Mesodermal cell (in vitro differentiated cells): ENCODE measurements around the gene NR4A1.

Experiments used
- H3K27ac ChIP-seq: 2 replicates; pipeline ENCODE4 v1.7.0; 2013; ENCODE audit warnings: mild to moderate bottlenecking, low read depth, low read length, moderate library complexity; ENCODE audit not compliant: severe bottlenecking
- H3K36me3 ChIP-seq: 2 replicates; pipeline ENCODE4 v1.7.1; 2013; ENCODE audit warnings: mild to moderate bottlenecking, low read length, moderate library complexity; ENCODE audit not compliant: control insufficient read depth, insufficient read depth
- H3K4me1 ChIP-seq: one replicate; pipeline ENCODE4 v1.7.1; 2013; ENCODE audit warnings: mild to moderate bottlenecking, low read length; ENCODE audit not compliant: insufficient read depth, control insufficient read depth, poor library complexity, severe bottlenecking
- H3K4me3 ChIP-seq: 2 replicates; pipeline ENCODE4 v1.7.0; 2013; ENCODE audit warnings: low read length, control low read depth, mild to moderate bottlenecking; ENCODE audit not compliant: insufficient read depth, poor library complexity, severe bottlenecking; ENCODE audit errors: extremely low read depth
- H3K9me3 ChIP-seq: 2 replicates; pipeline ENCODE4 v1.7.1; 2013; ENCODE audit warnings: mild to moderate bottlenecking, low read length, moderate library complexity; ENCODE audit not compliant: control insufficient read depth
- WGBS, 2 experiments: methylation state at CpG; one replicate each; pipeline ENCODE4 v1.1.5; 2013; ENCODE audit warnings: missing lambda C conversion rate in 2 of 2; ENCODE audit not compliant: insufficient coverage in 2 of 2; 5-methylcytosine and 5-hydroxymethylcytosine counted together

NR4A1 gene

DNA sequence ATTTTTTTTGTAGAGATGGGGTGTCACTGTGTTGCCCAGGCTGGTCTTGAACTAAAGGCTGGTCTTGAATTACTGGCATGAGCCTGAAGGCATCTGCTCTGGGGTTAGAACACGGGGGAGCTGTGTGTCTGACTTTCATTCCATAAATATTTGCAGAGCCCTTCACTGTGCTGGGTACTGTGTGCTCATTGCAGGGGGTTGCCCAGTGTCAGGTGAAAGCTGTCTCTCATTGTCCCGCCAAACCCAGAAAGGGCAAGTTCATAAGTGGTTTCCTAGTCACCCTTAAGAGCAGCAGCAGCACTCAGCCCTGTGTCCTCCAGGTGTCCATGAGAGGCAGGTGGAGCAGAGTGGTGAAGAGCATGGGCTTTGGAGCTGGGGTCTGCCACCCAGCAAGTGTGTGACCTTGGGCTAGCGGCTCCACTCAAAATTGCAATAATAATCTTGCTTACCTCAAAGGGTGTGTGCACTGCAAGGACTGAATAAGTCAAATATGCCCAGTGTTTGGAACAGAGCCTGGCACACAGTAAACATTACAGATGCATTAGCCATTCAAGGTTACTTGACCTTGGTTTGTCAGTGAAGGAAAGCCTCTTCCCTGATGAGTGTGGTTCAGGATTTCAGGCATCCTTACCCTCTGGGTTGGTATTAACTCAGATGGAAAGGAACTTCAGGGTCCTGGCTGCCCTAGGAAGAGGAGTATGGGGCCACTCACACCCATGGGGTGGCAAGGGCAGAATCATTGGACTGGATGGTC is 23.9 kb downstream of the NR4A1 start:
- Histone ChIP-seq H3K9me3 (no peaks in the 10 kb centered on the region), H3K4me3 (no peak overlapping the region), H3K36me3 (peaks cover 75% of the 10 kb centered on the region), H3K4me1 (peaks cover 10% of the 10 kb centered on the region), H3K27ac (no peak overlapping the region)
- 91 to 92% methylated on average over 3 of the region's 3 CpGs for WGBS, 2 experiments

DNA sequence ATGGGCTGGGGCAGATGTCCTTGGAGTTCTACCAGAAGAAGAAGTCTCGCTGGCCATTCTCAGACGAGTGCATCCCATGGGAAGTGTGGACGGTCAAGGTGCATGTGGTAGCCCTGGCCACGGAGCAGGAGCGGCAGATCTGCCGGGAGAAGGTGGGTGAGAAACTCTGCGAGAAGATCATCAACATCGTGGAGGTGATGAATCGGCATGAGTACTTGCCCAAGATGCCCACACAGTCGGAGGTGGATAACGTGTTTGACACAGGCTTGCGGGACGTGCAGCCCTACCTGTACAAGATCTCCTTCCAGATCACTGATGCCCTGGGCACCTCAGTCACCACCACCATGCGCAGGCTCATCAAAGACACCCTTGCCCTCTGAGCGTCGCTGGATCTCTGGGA is 25.6 kb downstream of the NR4A1 start:
- Histone ChIP-seq H3K36me3 (peaks cover 67% of the 10 kb centered on the region), H3K4me3 (no peak overlapping the region), H3K4me1 (peaks cover 10% of the 10 kb centered on the region), H3K27ac (no peak overlapping the region), H3K9me3 (no peaks in the 10 kb centered on the region)
- WGBS, 2 experiments = 93 to 99% methylated on average over 16 of the region's 16 CpGs

DNA sequence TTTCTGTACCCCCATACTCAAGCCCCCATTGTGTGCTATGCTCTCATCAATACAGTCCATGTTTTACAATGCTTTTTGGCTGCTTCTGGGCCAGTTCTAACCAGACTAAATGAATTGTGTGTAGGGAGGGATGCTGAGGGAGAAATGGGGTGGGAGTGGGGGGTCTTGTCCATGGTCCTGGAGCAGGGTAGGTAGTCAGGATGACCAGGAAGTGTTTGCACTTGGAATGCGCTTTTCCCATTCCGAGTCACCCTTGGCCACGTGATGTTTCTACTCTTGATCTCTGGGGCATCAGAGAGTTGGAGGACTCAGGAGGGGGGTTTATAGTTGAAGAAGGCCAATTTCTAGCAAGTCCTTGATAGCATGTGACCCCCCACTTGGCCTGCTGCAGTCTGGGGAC is 27.0 kb downstream of the NR4A1 start:
- 88 to 100% methylated on average over 2 to 3 of the region's 3 CpGs for WGBS, 2 experiments
- Histone ChIP-seq H3K4me1 (peaks cover 19% of the 10 kb centered on the region), H3K36me3 (peaks cover 52% of the 10 kb centered on the region), H3K27ac (no peak overlapping the region), H3K4me3 (no peak overlapping the region), H3K9me3 (no peaks in the 10 kb centered on the region)

DNA sequence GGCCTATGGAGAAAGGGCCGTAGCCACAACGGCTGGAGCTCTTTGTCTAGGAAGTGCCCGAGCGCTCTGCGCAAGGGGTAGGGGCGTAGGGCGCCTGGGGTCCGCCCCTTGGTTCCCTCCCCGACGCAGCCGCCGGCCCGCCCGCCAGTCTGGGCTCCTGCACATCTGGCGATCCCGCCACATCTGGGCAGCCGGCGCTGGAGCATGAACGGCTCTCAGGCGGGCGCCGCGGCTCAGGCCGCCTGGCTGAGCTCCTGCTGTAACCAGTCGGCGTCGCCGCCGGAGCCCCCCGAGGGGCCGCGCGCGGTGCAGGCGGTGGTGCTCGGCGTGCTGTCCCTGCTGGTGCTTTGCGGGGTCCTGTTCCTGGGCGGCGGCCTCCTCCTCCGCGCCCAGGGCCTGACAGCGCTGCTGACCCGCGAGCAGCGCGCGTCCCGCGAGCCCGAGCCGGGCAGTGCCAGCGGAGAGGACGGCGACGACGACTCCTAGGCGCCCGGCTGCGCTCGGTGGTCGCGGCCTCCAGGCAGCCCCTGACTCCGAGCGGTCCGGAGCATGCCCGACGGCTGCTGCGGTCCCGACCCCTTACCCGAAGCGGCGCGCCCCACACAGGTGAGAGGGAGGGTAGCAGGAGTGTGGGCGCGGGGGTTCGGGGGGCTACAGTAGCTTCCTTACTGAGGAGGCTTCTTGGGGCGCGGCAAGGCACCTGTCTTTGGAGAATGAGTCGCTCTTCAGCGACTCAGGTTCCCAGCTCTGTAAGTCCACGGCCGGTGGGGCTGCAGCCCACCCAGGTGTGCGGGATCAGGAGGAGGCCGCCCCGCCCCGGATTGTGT is 28.5 kb downstream of the NR4A1 start, which contains the start of gene SMIM41:
SMIM41 (plus strand) TSS at position 129 of the 827 bp plus-strand sequence; CDS start at position 205, 76 bp downstream.
- Histone ChIP-seq H3K4me3 (no peak within 1 kb of the TSS), H3K4me1 (peaks cover 19% of the 10 kb centered on the region), H3K27ac (no peak within 1 kb of the TSS), H3K36me3 (peaks cover 38% of the 10 kb centered on the region), H3K9me3 (no peaks in the 10 kb centered on the region)
- 97% methylated on average over 52 to 76 of the region's 87 CpGs for WGBS, 2 experiments

DNA sequence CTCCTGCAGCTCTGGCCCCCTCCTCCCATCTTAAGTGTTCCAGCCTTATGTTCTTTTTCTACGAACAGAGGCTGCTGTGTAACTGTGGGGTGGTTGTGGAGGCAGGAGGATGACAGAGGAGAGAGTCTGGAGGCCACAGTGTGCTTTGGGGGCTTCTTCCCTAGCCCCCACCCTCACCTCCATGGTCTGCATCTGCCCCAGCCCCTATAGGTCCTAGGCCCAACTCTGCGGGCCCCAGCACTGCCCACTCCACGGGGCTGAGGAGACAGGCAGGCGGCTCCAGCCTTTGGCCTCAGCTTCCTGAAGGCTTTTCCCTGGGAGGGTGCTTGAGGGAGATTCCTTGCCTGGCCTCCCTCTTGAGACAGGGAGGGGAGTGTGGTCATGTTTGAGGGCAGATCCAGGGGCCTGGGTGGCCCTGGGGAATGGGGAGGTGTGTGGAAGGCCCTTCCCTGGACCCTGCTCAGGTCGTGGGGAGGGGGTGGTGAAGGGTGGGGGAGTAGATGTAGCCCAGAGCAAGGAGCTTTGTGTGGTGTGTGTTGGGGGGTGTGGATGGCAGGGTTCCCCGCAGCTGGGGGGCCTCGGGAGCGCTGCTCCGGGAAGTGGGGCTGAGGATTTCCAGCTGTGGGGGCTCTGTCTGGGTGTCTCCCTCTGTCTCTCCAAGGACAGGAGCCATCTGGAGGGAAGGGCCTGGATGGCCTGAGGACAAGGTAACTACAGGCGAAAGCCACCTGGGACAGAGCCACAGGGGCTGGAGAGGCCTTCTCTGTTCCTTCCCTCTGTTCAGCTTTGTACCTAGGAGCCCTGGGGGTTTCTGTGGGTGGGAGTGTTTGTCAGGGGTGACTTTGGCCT is 29.4 kb downstream of the NR4A1 start:
- no peaks in the 10 kb centered on the region for H3K9me3 ChIP-seq
- peaks cover 30% of the 10 kb centered on the region for H3K36me3 ChIP-seq
- H3K27ac ChIP-seq = no peak overlapping the region
- peaks cover 19% of the 10 kb centered on the region for H3K4me1 ChIP-seq
- H3K4me3 ChIP-seq = no peak overlapping the region
- WGBS, 2 experiments = 82 to 94% methylated on average over 5 to 7 of the region's 10 CpGs

DNA sequence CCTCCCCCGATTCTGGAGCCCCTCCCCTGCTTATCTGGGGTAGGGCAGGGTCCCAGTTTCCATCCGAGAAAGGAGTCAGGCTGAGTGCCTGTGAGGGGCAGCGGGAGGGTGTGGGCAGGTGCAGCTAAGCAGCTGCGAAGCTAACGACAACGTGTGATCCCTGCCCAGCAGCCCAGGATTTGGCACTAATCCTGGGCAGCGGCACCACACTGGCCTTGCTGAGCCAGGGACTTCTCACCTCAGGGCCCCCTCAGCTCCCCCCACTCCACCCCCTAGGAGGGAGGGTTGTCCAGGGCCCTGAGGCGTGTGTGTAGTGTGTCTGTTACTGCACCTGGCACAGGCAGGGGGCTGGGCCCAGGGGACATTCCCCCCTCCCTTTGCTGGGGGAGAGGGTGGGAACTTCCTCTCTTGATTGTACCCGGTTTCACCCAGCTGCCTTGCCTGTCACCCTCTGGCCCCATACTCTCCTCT is 30.1 kb downstream of the NR4A1 start:
- H3K4me3 ChIP-seq = no peak overlapping the region
- H3K9me3 ChIP-seq = no peaks in the 10 kb centered on the region
- H3K4me1 ChIP-seq = peaks cover 19% of the 10 kb centered on the region
- no peak overlapping the region for H3K27ac ChIP-seq
- WGBS, 2 experiments = 58 to 74% methylated on average over 4 to 6 of the region's 9 CpGs
- peaks cover 23% of the 10 kb centered on the region for H3K36me3 ChIP-seq

DNA sequence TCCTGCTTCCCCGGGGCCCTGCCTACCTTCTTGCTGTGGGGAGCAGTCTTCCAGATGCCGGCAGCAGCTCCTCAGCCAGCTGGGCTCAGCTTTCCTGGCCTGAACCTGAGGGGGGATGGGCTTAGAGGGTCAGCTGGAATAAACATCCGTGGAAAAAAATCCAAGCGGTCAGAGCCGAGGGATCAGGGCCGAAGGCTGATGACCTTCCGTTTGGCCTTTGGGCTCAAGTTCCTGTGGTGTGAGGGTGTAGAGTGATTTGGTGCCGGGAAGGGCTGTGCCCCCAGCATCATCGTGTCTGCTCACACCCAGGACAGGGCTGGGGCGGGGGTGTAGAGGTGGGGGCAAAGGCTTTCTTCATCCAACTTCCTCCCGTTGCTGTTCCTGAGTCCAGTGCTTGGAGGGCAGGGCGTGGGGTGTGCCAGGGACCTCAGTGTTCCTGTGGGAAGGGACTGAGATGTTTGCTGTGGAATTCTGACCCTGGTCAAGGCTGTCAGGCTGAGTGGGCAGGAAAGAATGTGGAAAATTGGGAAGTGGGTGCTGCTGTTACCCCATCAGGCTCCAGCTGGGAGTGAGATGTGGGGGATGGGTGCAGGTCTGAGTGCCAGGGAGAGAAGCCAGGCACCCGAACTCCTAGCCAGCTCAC is 30.9 kb downstream of the NR4A1 start:
- H3K4me1 ChIP-seq = peaks cover 19% of the 10 kb centered on the region
- WGBS, 2 experiments = 63 to 64% methylated on average over 7 to 8 of the region's 13 CpGs
- H3K4me3 ChIP-seq = no peak overlapping the region
- H3K36me3 ChIP-seq = peaks cover 15% of the 10 kb centered on the region
- H3K9me3 ChIP-seq = no peaks in the 10 kb centered on the region
- H3K27ac ChIP-seq = peak overlapping the region; percentile 62

DNA sequence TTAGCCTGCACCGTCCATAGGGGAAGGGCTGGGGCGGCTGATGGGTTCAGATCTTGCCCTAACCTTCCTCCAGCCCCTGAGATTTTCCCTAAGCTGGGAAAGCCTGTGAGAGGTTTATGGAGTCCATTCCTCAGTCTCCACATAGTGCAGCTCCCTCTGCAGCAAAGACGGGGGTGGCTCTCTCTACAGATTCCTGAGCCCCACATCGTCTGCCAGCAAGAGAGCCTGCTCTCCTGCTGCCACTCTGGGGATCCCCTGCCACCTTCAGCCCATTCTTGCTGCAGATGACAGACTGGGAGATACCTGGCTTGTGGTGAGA is 31.4 kb downstream of the NR4A1 start:
- 81 to 85% methylated on average over 3 to 4 of the region's 4 CpGs for WGBS, 2 experiments
- H3K27ac ChIP-seq = peak overlapping the region; percentile 62
- H3K36me3 ChIP-seq = peaks cover 11% of the 10 kb centered on the region
- H3K9me3 ChIP-seq = no peaks in the 10 kb centered on the region
- no peak overlapping the region for H3K4me3 ChIP-seq
- peaks cover 19% of the 10 kb centered on the region for H3K4me1 ChIP-seq

DNA sequence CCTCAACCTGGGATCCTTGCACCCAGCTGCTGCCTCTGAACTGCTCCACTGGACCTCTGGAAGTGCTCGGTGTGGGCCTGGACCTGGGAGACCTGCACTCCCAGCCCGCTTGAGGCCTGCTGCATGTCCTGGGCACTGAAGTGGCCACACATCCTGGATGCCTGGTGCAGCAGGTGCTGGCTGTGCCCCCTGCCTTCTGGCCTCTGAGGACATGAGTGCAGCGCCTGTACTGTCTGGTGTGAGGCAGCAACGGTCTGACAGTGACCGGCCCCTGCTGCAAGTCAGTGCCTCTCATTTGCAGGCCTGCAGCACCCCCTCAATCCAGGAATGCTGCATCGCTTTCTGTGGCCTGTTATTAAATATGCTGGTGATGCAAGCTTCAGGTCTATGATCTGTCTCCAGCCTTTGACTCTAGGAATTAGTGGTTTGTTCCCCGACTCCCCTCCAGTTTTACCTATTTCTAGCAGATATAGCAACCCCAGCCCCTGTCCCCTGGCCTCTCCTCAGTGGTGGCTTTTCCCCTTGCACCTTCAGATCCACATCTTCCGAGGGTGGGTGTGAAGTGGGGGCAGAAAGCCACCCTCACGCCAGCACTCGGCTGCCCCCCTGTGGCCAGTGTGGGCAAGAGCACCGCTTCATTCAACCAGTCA is 31.9 kb downstream of the NR4A1 start:
- Histone ChIP-seq H3K36me3 (peaks cover 6% of the 10 kb centered on the region), H3K4me3 (no peak overlapping the region), H3K9me3 (no peaks in the 10 kb centered on the region), H3K27ac (no peak overlapping the region), H3K4me1 (peaks cover 19% of the 10 kb centered on the region)
- 50 to 85% methylated on average over 5 to 9 of the region's 11 CpGs for WGBS, 2 experiments

DNA sequence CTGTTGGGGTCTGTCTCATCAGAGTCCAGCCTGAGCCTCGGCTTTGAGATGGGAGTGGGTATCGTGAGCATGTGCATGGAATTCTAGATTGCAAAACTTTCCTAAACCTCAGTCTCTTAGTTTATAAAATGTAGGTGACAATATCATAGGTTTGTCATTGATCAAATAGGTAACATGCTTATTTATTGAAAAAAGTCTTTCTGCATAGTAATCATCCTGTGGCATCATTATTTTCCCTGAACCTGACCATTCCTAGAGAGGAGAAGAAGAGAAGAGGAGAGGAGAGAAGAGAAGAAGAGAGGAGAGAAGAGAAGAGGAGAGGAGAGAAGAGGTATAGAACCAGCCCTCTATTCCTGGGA is 32.4 kb downstream of the NR4A1 start:
- H3K36me3 ChIP-seq = peaks cover 2% of the 10 kb centered on the region
- 42% methylated on average over 2 of the region's 2 CpGs; no CpG with 5 or more reads in 1 of the 2 experiments for WGBS, 2 experiments
- H3K4me3 ChIP-seq = no peak overlapping the region
- H3K4me1 ChIP-seq = peaks cover 19% of the 10 kb centered on the region
- no peak overlapping the region for H3K27ac ChIP-seq
- no peaks in the 10 kb centered on the region for H3K9me3 ChIP-seq
